Osteocyte (in vitro differentiated cells): Measurements from ENCODE around the gene DPPA4. TPM values are rescaled to one million over a fixed set of nuclear protein-coding genes. Genes with fewer than 3 reads are reported as not detected.
"Not testable (repeated sequence)": the region's sequence is repeated elsewhere in the genome, so short reads cannot be mapped to it uniquely, and the experiment has no call there.

Experiments used
- DNase-seq: peaks from one replicate; pipeline ENCODE4 v3.0.0; 2021; ENCODE audit warnings: mixed read lengths; ENCODE audit not compliant: unreplicated experiment; ENCODE audit errors: extremely low spot score
- H3K27ac Mint-ChIP-seq: one replicate; pipeline ENCODE4 v1.8.0; 2021; ENCODE audit warnings: mild to moderate bottlenecking, mixed read lengths; ENCODE audit not compliant: unreplicated experiment
- H3K27me3 Mint-ChIP-seq: one replicate; pipeline ENCODE4 v1.8.0; 2021; ENCODE audit warnings: mixed read lengths; ENCODE audit not compliant: unreplicated experiment
- H3K36me3 Mint-ChIP-seq: one replicate; pipeline ENCODE4 v1.8.0; 2021; ENCODE audit warnings: mixed read lengths; ENCODE audit not compliant: unreplicated experiment
- H3K4me1 Mint-ChIP-seq: one replicate; pipeline ENCODE4 v1.8.0; 2021; ENCODE audit warnings: mixed read lengths; ENCODE audit not compliant: unreplicated experiment
- H3K4me3 Mint-ChIP-seq: one replicate; pipeline ENCODE4 v1.8.0; 2021; ENCODE audit warnings: mild to moderate bottlenecking, moderate library complexity, mixed read lengths; ENCODE audit not compliant: unreplicated experiment
- H3K9me3 Mint-ChIP-seq: one replicate; pipeline ENCODE4 v1.8.0; 2021; ENCODE audit warnings: mixed read lengths; ENCODE audit not compliant: unreplicated experiment
- CTCF ChIP-seq: fragments of 200-600 bp; sonication (generic); IDR thresholded peaks from 2 replicates; pipeline ENCODE4 v1.5.0; 2021; ENCODE audit warnings: antibody characterized with exemption, mild to moderate bottlenecking, moderate library complexity
- long read RNA-seq: library from polyadenylated mRNA; unstranded; transcript quantifications from one replicate; pipeline ENCODE4 v2.0.0, GENCODE V29; 2021
- total RNA-seq: library from RNA; stranded (reverse); gene quantifications from 2 replicates; pipeline ENCODE4 v1.2.1, GENCODE V29; 2021

The DPPA4 gene
- total RNA-seq = 0.75 and 1.8 TPM in 2 replicates
- long read RNA-seq, partial matches to known transcripts = 0 of 3 reads
- long read RNA-seq, other reads (novel, unspliced or antisense) = 0 of 3 reads

DNA sequence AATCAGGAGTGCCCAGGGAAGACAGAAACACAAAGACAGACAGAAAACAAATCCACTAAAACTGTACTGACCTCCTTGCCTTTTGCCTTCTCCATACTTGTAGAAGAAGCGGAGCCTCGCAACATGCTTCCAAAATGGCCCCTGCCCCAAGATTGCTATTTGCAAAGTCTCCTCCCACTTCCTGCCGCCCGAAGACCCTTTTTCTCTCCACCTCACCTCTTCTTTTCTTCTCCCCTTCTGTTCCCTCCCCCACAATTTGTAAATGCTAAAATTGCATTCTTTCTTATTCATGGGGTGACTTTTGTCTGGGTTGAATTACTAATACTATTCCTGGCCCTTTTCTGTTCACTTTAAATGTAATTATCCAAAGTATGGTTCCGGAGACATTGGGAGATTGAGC lies at the start of gene DPPA4:
Gene DPPA4 (minus strand): TSS at position 154 of the 400 bp plus-strand sequence. CDS start 29 bp downstream, at position 125.
- H3K27ac Mint-ChIP-seq = peak within 1 kb of the TSS; percentile 64
- H3K36me3 Mint-ChIP-seq = no peaks in the 10 kb centered on the region
- no peak for DNase-seq
- peaks cover 12% of the 10 kb centered on the region for H3K27me3 Mint-ChIP-seq
- peaks cover 3% of the 10 kb centered on the region for H3K4me1 Mint-ChIP-seq
- TF ChIP-seq CTCF = no peak
- H3K4me3 Mint-ChIP-seq = peak within 1 kb of the TSS; percentile 78
- no peaks in the 10 kb centered on the region for H3K9me3 Mint-ChIP-seq

DNA sequence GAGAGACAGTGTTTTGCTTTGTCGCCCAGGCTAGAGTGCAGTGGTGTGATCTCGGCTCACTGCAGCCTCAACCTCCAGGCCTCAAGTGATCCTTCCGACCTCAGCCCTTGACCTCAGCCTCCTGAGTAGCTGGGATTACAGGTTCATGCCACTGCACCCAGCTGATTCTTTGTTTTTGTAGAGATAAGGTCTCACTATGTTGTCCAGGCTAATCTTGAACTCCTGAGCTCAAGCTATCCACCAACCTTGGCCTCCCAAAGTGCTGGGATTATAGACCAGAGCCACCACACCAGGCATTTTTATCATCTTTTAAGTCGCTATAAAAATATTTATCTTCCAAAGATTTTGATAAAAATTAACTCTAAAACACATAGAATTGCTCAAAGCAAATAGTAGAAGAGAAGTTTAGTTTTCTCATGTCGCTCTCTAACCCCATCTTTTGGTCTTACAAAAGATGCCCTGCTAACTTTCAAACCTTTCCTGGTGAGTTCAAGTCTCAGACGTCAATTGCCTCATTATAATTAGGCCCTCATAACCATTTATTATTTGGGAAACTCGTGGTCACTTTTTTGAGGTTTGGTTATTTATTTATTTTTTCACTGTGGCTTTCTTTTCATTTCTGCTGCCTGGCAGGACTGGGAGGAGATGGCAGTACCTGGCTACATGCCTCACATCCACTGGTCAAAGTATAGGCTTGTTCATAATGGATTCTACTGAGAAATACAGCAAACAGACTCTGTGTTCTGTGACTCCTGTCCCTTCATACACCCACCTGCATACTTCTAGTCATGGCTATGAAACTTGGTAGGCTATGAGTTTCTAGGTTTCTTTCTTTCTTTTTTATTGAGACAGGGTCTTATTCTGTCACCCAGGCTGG lies 48.3 kb upstream of the DPPA4 start:
- TF ChIP-seq CTCF = no peak
- Mint-ChIP-seq H3K27ac (no peak overlapping the region), H3K4me1 (no peaks in the 10 kb centered on the region), H3K9me3 (no peaks in the 10 kb centered on the region), H3K27me3 (peaks cover 4% of the 10 kb centered on the region), H3K36me3 (no peaks in the 10 kb centered on the region), H3K4me3 (no peak overlapping the region)
- DNase-seq = no peak

DNA sequence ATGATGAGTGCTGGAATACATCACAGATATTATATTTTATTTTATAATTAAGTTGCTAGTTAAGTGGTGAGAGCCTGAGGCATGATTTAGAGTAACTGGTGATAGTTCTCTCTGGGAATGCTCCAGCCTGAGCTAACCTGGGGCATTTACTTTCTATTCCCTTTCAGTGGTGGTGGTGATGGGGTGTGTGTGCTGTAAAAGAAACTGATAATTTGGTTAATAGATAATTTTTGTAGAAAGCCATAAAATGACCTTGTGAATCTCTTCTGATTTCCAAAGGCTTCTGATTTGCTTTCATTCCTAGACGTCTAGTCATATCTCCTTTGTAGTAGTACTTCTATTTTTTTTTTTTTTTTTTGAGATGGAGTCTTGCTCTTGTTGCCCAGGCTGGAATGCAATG lies 46.8 kb upstream of the DPPA4 start:
- no peak overlapping the region for H3K27ac Mint-ChIP-seq
- TF ChIP-seq CTCF = no peak
- H3K27me3 Mint-ChIP-seq = peaks cover 4% of the 10 kb centered on the region
- H3K9me3 Mint-ChIP-seq = no peaks in the 10 kb centered on the region
- no peaks in the 10 kb centered on the region for H3K36me3 Mint-ChIP-seq
- no peak for DNase-seq
- no peak overlapping the region for H3K4me3 Mint-ChIP-seq
- no peaks in the 10 kb centered on the region for H3K4me1 Mint-ChIP-seq

DNA sequence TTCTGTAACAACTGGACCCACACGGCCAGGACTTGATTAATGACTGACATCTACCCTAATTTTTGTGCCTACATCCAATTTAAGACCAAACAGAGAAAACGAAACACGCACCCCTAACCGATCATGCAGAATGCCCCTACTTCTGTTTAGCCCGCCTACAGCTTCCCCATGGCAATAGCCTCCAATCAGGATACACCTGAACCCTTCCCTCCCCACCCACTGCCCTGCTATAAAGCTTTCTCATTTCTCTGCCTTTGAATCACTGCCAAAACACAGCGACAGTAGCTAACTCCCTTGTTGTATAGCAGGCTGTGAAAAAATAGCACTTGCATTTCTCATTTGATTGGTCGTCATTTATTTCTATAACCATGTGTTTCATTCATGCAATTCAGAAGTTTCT lies 45.2 kb upstream of the DPPA4 start:
- H3K36me3 Mint-ChIP-seq = no peaks in the 10 kb centered on the region
- H3K27me3 Mint-ChIP-seq = peaks cover 4% of the 10 kb centered on the region
- H3K4me3 Mint-ChIP-seq = no peak overlapping the region
- TF ChIP-seq CTCF = no peak
- no peaks in the 10 kb centered on the region for H3K4me1 Mint-ChIP-seq
- H3K9me3 Mint-ChIP-seq = no peaks in the 10 kb centered on the region
- no peak for DNase-seq
- no peak overlapping the region for H3K27ac Mint-ChIP-seq

GRCh38 chr3:109375975-109376374 lies 38.6 kb upstream of the DPPA4 start:
- DNase-seq = no peak
- H3K36me3 Mint-ChIP-seq = no peaks in the 10 kb centered on the region
- peaks cover 3% of the 10 kb centered on the region for H3K9me3 Mint-ChIP-seq
- H3K4me3 Mint-ChIP-seq = no peak overlapping the region
- no peak for TF ChIP-seq CTCF
- H3K4me1 Mint-ChIP-seq = no peaks in the 10 kb centered on the region
- no peak overlapping the region for H3K27ac Mint-ChIP-seq
- no peaks in the 10 kb centered on the region for H3K27me3 Mint-ChIP-seq

GRCh38 chr3:109374434-109374833 lies 37.1 kb upstream of the DPPA4 start:
- H3K4me1 Mint-ChIP-seq, H3K4me3 Mint-ChIP-seq: not testable (repeated sequence)

More at GRCh38 chr3:109374434-109374833, 37.1 kb upstream of the DPPA4 start:
- not testable (repeated sequence) for H3K27me3 Mint-ChIP-seq, H3K9me3 Mint-ChIP-seq, H3K27ac Mint-ChIP-seq, H3K36me3 Mint-ChIP-seq, DNase-seq
